IMR-90 (cell line): ENCODE data around the gene ITK.

ENCODE experiments used
- CTCF ChIP-seq: conservative IDR thresholded peaks from 2 replicates; pipeline ENCODE4 v1.5.1; 2012; ENCODE audit warnings: mild to moderate bottlenecking, low read depth, low read length, improper control_type of control experiment
- POLR2A ChIP-seq: IDR thresholded peaks from 2 replicates; pipeline ENCODE4 v1.6.1; 2012; ENCODE audit warnings: mild to moderate bottlenecking, low read depth, low read length

GRCh38 chr5:157301066-157301465 lies 120.4 kb downstream of the ITK start:
- TF ChIP-seq CTCF, result no peak
- TF ChIP-seq POLR2A, result no peak
